GOT3 (cell line): ENCODE results near the gene CALD1.

Experiments
- DNase-seq: peaks from one replicate; lab custom pipeline; 2025; ENCODE audit warnings: mixed read lengths; lab: John Stamatoyannopoulos, UW

The CALD1 gene

DNA sequence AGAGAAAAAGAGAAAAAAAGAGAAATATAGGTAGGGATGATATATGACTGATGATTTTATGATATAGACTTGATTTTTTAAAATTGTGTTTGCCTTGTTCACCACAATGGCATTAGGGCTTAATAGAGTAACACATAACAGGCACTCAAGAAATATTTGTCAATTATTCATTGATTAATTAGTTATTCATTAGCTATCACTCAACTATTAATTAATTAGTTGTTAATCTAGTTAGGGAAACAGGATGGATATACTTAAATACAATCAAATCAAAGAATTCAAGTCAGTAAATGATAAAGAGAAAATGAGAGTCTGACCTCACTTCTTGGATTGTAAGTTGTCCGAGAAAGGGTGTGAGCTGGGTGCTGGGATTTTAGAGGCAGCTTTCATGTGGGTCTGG lies 15.1 kb upstream of the CALD1 start:
- no peak for DNase-seq

DNA sequence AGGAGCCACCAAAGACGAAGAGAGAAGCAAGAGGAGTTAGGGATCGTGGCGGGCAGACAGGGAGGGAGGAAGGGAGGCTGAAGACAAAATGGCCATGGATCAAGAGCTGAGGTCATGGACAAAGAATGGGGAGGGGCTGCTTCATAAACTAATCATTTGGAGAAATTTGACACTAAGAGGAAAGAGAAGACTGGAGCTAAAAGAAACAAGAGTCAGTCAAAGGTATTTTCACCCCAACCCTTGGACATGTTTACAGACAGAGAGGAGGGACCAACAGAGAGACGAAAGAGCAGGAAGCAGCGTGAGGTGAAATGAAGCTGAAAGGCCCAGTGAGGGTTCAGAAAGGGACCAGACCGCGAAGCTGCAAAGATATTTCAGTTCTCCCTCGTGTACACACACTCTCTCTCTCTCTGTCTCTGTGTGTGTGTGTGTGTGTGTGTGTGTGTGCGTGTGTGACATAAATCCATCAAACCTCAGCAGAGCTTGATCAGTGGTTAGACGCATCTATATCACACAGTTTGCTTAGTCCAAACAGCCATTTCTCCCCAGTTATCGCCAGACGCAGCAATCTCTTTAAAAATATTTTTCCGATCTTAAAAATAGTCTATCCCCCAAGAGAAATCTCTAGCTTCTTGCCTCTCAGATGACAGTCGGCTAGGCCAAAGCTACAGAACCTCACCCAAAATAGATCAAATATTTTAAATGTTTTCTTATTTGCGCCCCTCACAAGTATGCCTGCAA lies 12.5 kb upstream of the CALD1 start:
- no peak for DNase-seq

DNA sequence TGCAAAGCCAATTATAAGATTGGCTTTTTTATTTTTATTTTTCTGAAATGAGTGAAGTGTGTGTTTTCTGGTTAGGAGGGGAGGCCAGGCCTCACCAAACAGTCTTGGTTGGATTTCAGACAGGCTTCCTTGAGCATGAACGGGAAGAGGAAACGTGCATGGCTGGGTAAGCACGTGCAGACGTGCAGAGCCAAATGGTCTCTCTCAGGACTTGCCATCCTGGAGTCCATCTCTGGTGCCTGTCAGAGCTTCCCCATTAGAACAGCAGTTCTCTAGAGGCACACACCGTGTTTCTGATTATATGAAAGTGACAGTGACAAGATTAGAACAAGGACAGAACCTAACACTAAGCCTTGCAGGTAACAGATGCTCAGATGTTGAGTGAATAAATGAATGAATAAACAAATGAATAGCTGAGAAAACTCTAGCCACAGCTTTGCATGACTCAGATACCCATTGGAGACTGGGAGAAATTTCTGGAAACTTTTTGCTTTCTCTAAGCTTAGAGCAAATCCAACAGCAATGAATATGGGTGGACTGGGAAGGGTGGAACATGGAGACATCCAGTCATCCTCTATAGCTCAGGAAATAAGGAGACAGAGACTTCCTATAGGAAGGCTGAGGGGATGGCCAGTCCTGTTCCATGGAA lies 11.8 kb upstream of the CALD1 start:
- no peak for DNase-seq

DNA sequence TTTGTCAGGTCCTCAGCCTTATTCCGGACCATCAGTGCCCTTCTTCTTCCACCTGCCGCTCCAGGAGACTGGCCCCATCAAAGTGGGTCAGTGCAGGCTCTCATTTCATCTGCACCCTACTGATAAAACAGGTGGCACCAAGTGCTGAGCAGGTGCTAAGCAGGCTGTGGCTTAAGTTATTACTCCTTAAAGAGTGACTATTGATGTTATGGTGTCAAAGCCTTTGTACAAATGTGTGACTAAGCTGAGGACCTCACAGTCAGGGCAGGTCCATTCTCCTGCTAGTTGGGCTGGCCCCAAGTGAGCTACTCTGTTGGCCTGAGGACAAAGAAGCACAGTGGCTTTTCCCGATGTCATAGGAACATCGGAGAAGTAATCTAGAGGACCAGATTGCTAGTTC lies 11.2 kb upstream of the CALD1 start:
- DNase-seq, result no peak

GRCh38 chr7:134770676-134771075 lies 8.8 kb upstream of the CALD1 start:
- no peak for DNase-seq

- no peak for DNase-seq
Observed at GRCh38 chr7:134771111-134771510, 8.3 kb upstream of the CALD1 start.

DNA sequence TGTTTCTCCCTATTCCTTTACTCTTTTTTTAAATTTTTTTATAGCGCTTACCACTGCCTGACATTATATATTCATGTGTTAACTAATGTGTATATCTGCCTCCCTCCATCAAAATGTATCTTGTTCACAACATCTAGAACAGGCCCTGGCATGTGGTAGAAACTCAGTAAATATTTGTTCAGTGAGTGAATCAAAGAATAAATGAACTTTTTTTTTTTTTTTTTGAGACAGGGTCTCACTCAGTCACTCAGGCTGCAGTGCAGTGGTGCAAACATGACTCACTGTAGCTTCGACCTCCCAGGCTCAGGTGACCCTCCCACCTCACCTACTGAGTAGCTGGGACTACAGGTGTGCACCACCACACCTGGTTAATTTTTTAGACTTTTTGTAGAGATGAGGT lies 7.5 kb upstream of the CALD1 start:
- DNase-seq, result no peak

- no peak for DNase-seq
Observed at GRCh38 chr7:134772401-134772800, 7.0 kb upstream of the CALD1 start.

DNA sequence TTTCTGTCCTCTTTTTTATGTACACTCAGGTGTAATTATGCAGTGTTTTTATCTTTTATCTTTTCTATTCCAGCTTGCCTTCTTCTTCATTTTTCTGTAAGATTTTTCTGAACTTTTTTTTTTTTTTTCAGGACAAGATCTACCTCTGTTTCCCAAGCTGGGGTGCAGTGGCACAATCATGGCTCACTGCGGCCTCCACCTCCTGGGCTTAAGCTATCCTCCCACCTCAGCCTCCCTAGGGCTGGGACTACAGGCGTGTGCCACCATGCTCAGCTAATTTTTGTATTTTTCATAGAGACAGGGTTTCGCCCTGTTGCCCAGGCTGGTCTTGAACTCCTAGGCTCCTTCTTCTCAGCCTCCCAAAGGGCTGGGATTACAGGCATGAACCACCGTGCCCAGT lies 6.3 kb upstream of the CALD1 start:
- no peak for DNase-seq

GRCh38 chr7:134774119-134774518 lies 5.3 kb upstream of the CALD1 start:
- DNase-seq, result no peak

- DNase-seq, result no peak
Observed at GRCh38 chr7:134777470-134777869, 2.0 kb upstream of the CALD1 start.

- no peak for DNase-seq
Observed at GRCh38 chr7:134777908-134778580, 1.4 kb upstream of the CALD1 start.

- DNase-seq, result no peak
Observed at GRCh38 chr7:134779741-134780065, 269 bp downstream of the CALD1 start.

- no peak for DNase-seq
Observed at GRCh38 chr7:134780166-134780828, 863 bp downstream of the CALD1 start.

GRCh38 chr7:134781171-134781570 lies 1.7 kb downstream of the CALD1 start:
- no peak for DNase-seq

GRCh38 chr7:134782121-134782623 lies 2.7 kb downstream of the CALD1 start:
- DNase-seq, result no peak

GRCh38 chr7:134783294-134784069 lies 4.0 kb downstream of the CALD1 start:
- no peak for DNase-seq

DNA sequence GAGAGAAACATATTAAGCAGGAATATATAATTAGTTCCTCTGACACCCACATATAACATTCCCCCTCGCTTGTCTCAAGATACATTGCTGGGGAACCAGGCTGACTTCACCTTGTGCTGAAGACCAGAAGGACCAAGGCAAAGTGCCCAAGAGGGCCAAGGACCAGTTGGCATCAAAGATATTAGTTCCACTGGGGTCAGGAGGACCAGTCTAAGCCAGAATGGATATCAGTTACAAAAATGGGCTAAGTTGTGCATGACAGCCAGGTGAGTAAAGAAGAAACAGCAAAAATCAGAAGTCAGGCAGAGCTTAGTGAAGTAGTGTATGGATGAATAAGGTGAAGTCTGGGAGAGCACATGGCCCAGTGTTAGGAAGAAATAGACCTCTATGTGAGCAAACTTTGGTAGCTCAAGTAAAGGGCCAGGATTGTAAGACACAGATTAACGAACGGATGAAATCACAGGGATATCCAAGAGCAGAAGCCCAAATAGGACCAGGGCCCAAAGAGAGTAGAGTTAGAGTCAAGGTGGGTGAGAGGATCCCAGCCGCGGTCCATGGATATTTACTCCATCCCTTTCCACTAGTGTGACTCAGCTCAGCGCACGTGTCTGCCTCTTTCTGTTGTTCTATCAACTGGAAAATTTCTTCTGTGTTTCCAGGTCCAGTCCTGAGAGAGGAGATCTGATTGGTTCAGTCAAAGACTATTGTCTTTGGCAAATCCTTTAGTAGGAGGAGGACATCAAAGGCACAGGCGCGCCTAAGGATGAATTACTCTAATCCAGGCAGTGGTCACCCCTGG lies 5.0 kb downstream of the CALD1 start:
- no peak for DNase-seq

DNA sequence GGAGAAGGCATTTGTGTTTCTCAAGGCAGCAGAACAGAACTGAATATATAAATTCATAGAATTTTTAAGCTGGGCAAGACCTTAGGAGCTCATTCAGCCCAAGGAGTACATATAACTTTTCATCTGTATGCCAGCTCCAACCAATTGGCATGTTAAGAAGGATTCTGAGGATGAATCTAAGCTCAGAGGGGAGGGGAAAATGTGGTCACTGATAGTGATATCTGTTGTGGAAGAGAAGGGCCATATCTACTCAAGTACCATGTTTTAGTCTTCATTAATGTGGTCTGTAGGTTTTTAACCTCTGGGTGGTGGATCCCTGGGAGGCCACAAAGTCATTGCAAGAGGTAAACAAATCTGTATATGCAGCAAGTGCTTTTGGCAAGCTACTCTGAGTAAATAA lies 6.4 kb downstream of the CALD1 start:
- DNase-seq, result no peak

- no peak for DNase-seq
Observed at GRCh38 chr7:134787064-134787463, 7.6 kb downstream of the CALD1 start.

DNA sequence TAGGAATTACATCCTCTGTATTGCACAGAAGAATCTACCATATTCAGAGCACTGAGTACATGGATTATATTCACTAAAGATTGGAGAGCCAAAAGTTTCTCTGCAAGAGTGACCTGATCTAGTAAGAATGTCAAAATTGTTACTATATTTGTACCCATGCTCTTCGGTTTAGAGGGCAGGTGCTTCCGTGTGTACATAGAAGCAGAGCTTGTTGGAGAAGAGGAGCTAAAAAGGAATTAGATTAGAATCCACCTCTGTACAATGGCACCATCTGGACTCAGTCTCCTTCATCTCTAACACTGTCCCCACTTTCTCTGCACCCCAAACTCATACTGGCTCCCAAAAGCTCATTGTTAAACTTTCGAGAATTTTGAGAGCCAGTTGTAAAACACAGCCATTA lies 8.3 kb downstream of the CALD1 start:
- DNase-seq, result no peak
